Caki2 (cell line): ENCODE data around the gene DHFR. TPM values are rescaled to one million over a fixed set of nuclear protein-coding genes. Genes with fewer than 3 reads are reported as not detected.

ENCODE experiments used
- DNase-seq: peaks from one replicate; pipeline ENCODE4 v3.0.0-alpha.2; 2015; ENCODE audit warnings: low read depth
- in situ Hi-C: cut with HindIII; loops from 2 replicates; pipeline ENCODE4 v1.10.0; 2016; ENCODE audit warnings: low sequenced_read_pairs, low pct_unique_long_range_greater_than_20kb, mixed read lengths
- total RNA-seq: library from RNA; depleted of rRNA; stranded (reverse); fragments of >200 nt; shearing (Covaris generic); gene quantifications from 2 replicates; pipeline ENCODE4 v1.2.3, GENCODE V29; 2014; ENCODE audit warnings: low replicate concordance; rRNA removed

The DHFR gene
- 74.9 and 80.1 TPM in 2 replicates for total RNA-seq

- in situ Hi-C loops: no loop called here
- peak; percentile 83 for DNase-seq
These were observed at the start of gene DHFR, which contains the start of gene MSH3 for GRCh38 chr5:80654391-80655230. Gene DHFR (minus strand): TSS chr5:80654983. CDS start chr5:80654489, 494 bp downstream. Gene MSH3 (plus strand): TSS chr5:80654652. CDS start chr5:80654728, 76 bp downstream.

GRCh38 chr5:80704221-80704620, 49.4 kb upstream of the DHFR start:
- in situ Hi-C loops: no loop called here
- no peak for DNase-seq

GRCh38 chr5:80703747-80704146, 49.0 kb upstream of the DHFR start:
- in situ Hi-C loops: no loop called here
- DNase-seq: no peak

GRCh38 chr5:80703291-80703690, 48.5 kb upstream of the DHFR start:
- in situ Hi-C loops: no loop called here
- no peak for DNase-seq

- no peak for DNase-seq
- in situ Hi-C loops: no loop called here
These were observed 46.8 kb upstream of the DHFR start for GRCh38 chr5:80701597-80701996.

- DNase-seq: no peak
- in situ Hi-C loops: no loop called here
These were observed 43.6 kb upstream of the DHFR start for GRCh38 chr5:80698369-80698768.

- in situ Hi-C loops: no loop called here
- no peak for DNase-seq
These were observed 42.3 kb upstream of the DHFR start for GRCh38 chr5:80697100-80697499.

- in situ Hi-C loops: no loop called here
- DNase-seq: no peak
These were observed 41.7 kb upstream of the DHFR start for GRCh38 chr5:80696450-80696849.

GRCh38 chr5:80695666-80696065, 40.9 kb upstream of the DHFR start:
- no peak for DNase-seq
- in situ Hi-C loops: no loop called here

GRCh38 chr5:80689627-80690026, 34.8 kb upstream of the DHFR start:
- DNase-seq: no peak
- in situ Hi-C loops: no loop called here

- DNase-seq: no peak
- in situ Hi-C loops: no loop called here
These were observed 34.1 kb upstream of the DHFR start for GRCh38 chr5:80688648-80689420.

GRCh38 chr5:80686757-80687156, 32.0 kb upstream of the DHFR start:
- in situ Hi-C loops: no loop called here
- peak; percentile 8 for DNase-seq

GRCh38 chr5:80676706-80677105, 21.9 kb upstream of the DHFR start:
- in situ Hi-C loops: no loop called here
- no peak for DNase-seq

GRCh38 chr5:80672140-80672736, 17.5 kb upstream of the DHFR start:
- DNase-seq: peak; percentile 38
- in situ Hi-C loops: no loop called here

- peak; percentile 44 for DNase-seq
- in situ Hi-C loops: no loop called here
These were observed 13.5 kb upstream of the DHFR start for GRCh38 chr5:80668016-80668969.

GRCh38 chr5:80667384-80667783, 12.6 kb upstream of the DHFR start:
- in situ Hi-C loops: no loop called here
- no peak for DNase-seq

- no peak for DNase-seq
- in situ Hi-C loops: no loop called here
These were observed 10.3 kb upstream of the DHFR start for GRCh38 chr5:80665057-80665456.

GRCh38 chr5:80662108-80662507, 7.3 kb upstream of the DHFR start:
- in situ Hi-C loops: no loop called here
- no peak for DNase-seq
